G401.6 (cell line): Measurements from ENCODE around the gene PRDM16.

Experiments used
- FAIRE-seq: peaks from 2 replicates; lab custom pipeline; 2012; peaks lifted over from hg19 to GRCh38; lab: Jason Lieb, UNC

The PRDM16 gene

GRCh38 chr1:3465091-3465934 is 396.3 kb downstream of the PRDM16 start:
- FAIRE-seq, result no peak

- FAIRE-seq, result no peak
Measured at GRCh38 chr1:3465935-3466321, 396.9 kb downstream of the PRDM16 start.

DNA sequence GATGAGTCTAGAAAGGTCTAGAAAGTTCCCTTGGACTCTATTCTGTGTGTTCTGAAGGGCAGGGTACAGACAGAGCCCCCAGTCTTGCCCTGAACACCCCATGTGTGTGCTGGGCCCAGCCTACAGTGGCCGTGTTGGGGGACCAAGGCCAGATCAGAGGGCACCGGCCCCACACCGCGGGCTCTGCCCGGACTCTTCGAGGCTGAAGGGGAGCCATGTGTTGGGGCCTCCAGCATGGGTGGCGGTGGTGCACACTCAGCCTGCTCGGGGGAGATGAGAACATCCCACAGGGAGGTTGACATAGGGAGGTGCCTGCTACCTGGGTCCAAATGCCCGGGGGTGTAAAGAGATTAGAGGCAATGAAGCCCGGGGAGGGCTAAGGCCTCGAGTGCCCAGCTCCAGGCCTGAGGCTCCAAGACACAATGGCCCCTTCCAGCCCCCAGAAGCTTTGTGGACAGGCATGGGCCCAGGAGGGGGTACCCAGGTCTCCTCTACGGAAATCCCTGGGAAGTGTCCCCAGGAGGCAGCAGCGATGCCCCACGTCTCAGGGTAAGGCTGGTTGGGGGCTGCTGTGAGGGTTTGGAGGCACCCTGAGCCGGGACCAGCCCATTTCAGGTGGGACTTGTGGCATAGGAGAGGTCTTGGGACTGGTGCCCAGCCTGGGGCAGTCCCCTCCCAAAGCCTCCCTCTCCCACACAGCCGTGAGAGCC is 397.5 kb downstream of the PRDM16 start:
- FAIRE-seq, result no peak

GRCh38 chr1:3467096-3468036 is 398.4 kb downstream of the PRDM16 start:
- FAIRE-seq, result no peak

- no peak for FAIRE-seq
Measured at GRCh38 chr1:3468236-3469103, 399.5 kb downstream of the PRDM16 start.

GRCh38 chr1:3469104-3469848 is 400.3 kb downstream of the PRDM16 start:
- FAIRE-seq, result no peak

DNA sequence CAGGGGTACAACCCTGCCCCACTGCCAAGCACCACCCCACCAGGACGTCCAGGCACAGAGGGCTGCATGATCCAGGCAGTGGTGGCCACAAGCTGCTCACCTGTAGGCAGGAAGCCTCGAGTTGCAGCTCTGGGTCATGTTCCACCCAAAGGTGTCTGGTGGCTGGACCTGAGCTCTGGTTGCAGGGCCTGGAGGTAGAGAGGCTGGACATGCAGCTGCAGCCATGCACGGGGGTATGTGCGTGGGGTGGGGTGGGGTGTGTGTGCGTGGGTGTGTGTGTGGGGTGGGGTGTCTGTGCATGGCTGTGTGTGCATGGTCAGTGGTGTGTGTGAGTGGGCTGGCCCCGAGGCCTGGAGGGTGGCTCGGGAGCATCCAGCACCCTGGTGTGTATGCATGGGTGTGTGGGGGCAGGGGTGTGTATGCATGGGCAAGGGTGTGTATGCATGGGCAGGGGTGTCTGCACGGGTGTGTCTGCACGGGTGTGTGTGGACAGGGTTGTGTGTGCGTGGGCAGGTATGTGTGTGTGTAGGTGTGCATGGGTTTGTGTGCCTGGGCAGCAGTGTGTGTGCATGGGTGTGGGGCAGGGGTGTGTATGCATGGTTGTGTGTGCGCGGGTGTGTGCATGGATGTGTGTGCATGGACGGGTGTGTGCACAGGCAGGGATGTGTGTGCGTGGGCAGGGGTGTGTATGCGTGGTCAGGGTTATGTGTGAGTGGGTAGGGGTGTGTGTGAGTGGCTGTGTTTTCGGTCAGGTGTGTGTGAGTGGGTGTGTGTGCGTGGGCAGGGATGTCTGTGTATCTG is 401.0 kb downstream of the PRDM16 start:
- no peak for FAIRE-seq

- no peak for FAIRE-seq
Measured at GRCh38 chr1:3470650-3471355, 401.8 kb downstream of the PRDM16 start.

GRCh38 chr1:3471356-3472087 is 402.5 kb downstream of the PRDM16 start:
- FAIRE-seq, result no peak

DNA sequence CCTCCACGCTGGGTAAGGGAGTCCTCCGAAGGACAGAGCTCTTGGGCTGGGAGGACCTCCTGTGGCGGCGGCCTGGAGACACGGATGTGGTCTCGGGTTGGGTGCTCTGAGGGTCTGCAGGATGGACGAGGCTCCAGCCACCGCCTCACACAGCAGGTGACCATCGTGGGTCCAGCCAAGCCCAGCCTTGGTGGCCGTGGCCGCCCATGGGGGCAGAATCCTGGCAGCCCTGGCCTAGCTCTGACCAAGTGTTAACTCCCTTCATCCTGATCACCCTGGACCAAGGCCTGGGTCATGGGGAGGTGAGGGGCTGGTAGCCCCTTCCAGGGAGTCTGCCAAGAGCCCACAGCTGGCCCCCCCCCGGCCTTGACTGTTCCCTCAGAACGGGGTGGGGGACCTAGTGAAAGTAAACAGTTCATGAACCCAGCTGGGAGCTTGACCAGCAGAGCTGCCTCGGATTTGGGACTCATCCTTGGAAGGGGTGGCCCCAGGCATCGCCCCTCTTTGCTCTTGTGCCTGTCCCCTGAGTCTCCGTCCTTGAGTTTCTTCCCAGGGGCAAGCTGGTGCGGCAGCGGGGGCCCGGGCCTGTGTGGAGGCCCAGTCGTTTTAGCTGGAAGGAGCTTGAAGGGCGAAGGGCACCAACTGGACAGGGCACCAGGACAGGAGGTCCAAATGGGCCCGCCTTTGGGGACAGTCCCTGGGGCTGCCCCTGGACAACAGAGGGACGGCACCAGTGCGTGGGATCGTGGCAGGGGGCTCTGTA is 403.3 kb downstream of the PRDM16 start:
- no peak for FAIRE-seq

DNA sequence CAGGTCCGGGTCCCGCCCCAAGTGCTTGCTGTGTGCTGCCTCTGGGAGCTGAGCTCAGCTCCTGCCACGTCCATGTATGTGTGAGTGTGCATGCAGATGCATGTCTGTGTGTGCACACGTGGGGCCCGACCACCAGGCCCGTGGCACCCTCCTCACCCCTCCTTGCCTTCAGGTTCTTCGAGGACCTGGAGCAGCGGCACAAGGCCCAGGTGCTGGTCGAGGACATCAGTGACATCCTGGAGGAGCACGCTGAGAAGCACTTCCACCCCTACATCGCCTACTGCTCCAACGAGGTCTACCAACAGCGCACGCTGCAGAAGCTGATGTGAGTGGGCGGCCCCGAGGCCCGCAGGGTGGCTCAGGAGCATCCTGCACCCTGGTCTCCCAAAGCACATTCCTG is 403.9 kb downstream of the PRDM16 start:
- FAIRE-seq, result no peak

GRCh38 chr1:3473381-3473844 is 404.4 kb downstream of the PRDM16 start:
- FAIRE-seq, result no peak

GRCh38 chr1:3474016-3474415 is 405.0 kb downstream of the PRDM16 start:
- no peak for FAIRE-seq

- no peak for FAIRE-seq
Measured at GRCh38 chr1:3474421-3474820, 405.4 kb downstream of the PRDM16 start.

GRCh38 chr1:3475839-3476573 is 407.0 kb downstream of the PRDM16 start:
- no peak for FAIRE-seq

GRCh38 chr1:3476666-3477065 is 407.7 kb downstream of the PRDM16 start:
- no peak for FAIRE-seq
